Spinal cord (tissue), 10 donors: ENCODE measurements around the gene SELENOV. TPM values are rescaled to one million over a fixed set of nuclear protein-coding genes. Genes with fewer than 3 reads are reported as not detected.

Source experiments
- DNase-seq, 6 donors: peaks; one replicate each; pipeline versions ENCODE4 v3.0.0 to v3.0.0-alpha.2; 2013 to 2015; ENCODE audit warnings: low spot score in 6 of 6, low read depth in 4 of 6
- H3K27ac ChIP-seq: one replicate; pipeline ENCODE4 v1.5.1; 2013; ENCODE audit warnings: low read depth, low read length, control low read depth
- H3K27me3 ChIP-seq: one replicate; pipeline ENCODE4 v1.6.1; 2013; ENCODE audit warnings: low read length; ENCODE audit not compliant: control insufficient read depth, insufficient read depth
- H3K36me3 ChIP-seq: one replicate; pipeline ENCODE4 v1.6.1; 2013; ENCODE audit warnings: low read length; ENCODE audit not compliant: control insufficient read depth, insufficient read depth
- H3K4me1 ChIP-seq: one replicate; pipeline ENCODE4 v1.6.1; 2013; ENCODE audit warnings: low read length; ENCODE audit not compliant: control insufficient read depth, insufficient read depth
- H3K4me3 ChIP-seq: one replicate; pipeline ENCODE4 v1.5.1; 2013; ENCODE audit warnings: low read depth, low read length, control low read depth
- H3K9me3 ChIP-seq: one replicate; pipeline ENCODE4 v1.6.1; 2013; ENCODE audit warnings: low read length; ENCODE audit not compliant: control insufficient read depth, insufficient read depth
- WGBS: methylation state at CpG from one replicate; pipeline ENCODE4 v1.1.5; 2013; ENCODE audit warnings: missing lambda C conversion rate; ENCODE audit not compliant: insufficient coverage; 5-methylcytosine and 5-hydroxymethylcytosine counted together
- polyA plus RNA-seq, 2 donors: library from polyadenylated mRNA; unstranded; fragments of 120-200 nt; gene quantifications; one replicate each; pipeline ENCODE4 v1.2.1, GENCODE V29; 2013; ENCODE audit not compliant: insufficient read length in 2 of 2
- total RNA-seq, 2 donors: library from RNA; depleted of rRNA in 1 of 2; stranded (reverse); fragments of 120-200 nt in 1 of 2; fragments of >200 nt in 1 of 2; gene quantifications; one replicate each; pipeline versions ENCODE4 v1.2.3 to v1.2.4, GENCODE V29; 2013 to 2014
- donor health status: healthy.

Gene SELENOV
- total and polyA plus RNA-seq, 4 donors = 0.54 to 1.7 (median 0.77) TPM; not detected in 1

GRCh38 chr19:39544911-39545310 is 30.0 kb downstream of the SELENOV start:
- 38% methylated on average over 1 of the region's 1 CpG for WGBS
- Histone ChIP-seq H3K27me3 (no peaks in the 10 kb centered on the region), H3K9me3 (no peaks in the 10 kb centered on the region), H3K4me3 (no peak overlapping the region), H3K36me3 (no peaks in the 10 kb centered on the region), H3K27ac (no peak overlapping the region), H3K4me1 (no peaks in the 10 kb centered on the region)
- DNase-seq = no peak

GRCh38 chr19:39546599-39546998 is 31.7 kb downstream of the SELENOV start:
- WGBS = 48% methylated on average over 7 of the region's 8 CpGs
- no peak for DNase-seq
- Histone ChIP-seq H3K27ac (no peak overlapping the region), H3K4me1 (peaks cover 1% of the 10 kb centered on the region), H3K36me3 (no peaks in the 10 kb centered on the region), H3K4me3 (no peak overlapping the region), H3K27me3 (no peaks in the 10 kb centered on the region), H3K9me3 (no peaks in the 10 kb centered on the region)

GRCh38 chr19:39550197-39550596 is 35.3 kb downstream of the SELENOV start:
- Histone ChIP-seq H3K9me3 (no peaks in the 10 kb centered on the region), H3K4me3 (no peak overlapping the region), H3K27ac (no peak overlapping the region), H3K4me1 (peaks cover 3% of the 10 kb centered on the region), H3K36me3 (no peaks in the 10 kb centered on the region), H3K27me3 (peaks cover 2% of the 10 kb centered on the region)
- 93% methylated on average over 4 of the region's 5 CpGs for WGBS
- no peak for DNase-seq

- H3K36me3 ChIP-seq = no peaks in the 10 kb centered on the region
- H3K4me1 ChIP-seq = peaks cover 3% of the 10 kb centered on the region
- H3K27ac ChIP-seq = no peak overlapping the region
- H3K9me3 ChIP-seq = no peaks in the 10 kb centered on the region
- no peak overlapping the region for H3K4me3 ChIP-seq
- no peak for DNase-seq
- peaks cover 2% of the 10 kb centered on the region for H3K27me3 ChIP-seq
- WGBS = 58% methylated on average over 7 of the region's 7 CpGs
Measured at GRCh38 chr19:39553082-39553652, 38.2 kb downstream of the SELENOV start.

- no peak for DNase-seq
- Histone ChIP-seq H3K4me1 (peaks cover 3% of the 10 kb centered on the region), H3K4me3 (no peak overlapping the region), H3K27me3 (peaks cover 2% of the 10 kb centered on the region), H3K9me3 (no peaks in the 10 kb centered on the region), H3K36me3 (no peaks in the 10 kb centered on the region), H3K27ac (no peak overlapping the region)
- 69% methylated on average over 4 of the region's 4 CpGs for WGBS
Measured at GRCh38 chr19:39554701-39555311, 39.9 kb downstream of the SELENOV start.

- Histone ChIP-seq H3K27me3 (peaks cover 2% of the 10 kb centered on the region), H3K27ac (no peak overlapping the region), H3K36me3 (no peaks in the 10 kb centered on the region), H3K4me3 (no peak overlapping the region), H3K4me1 (peaks cover 3% of the 10 kb centered on the region), H3K9me3 (no peaks in the 10 kb centered on the region)
- 25% methylated on average over 1 of the region's 1 CpG for WGBS
- no peak for DNase-seq
Measured at GRCh38 chr19:39555883-39556282, 40.9 kb downstream of the SELENOV start.

GRCh38 chr19:39557811-39558623 is 43.1 kb downstream of the SELENOV start:
- DNase-seq = no peak
- 61% methylated on average over 4 of the region's 5 CpGs for WGBS
- Histone ChIP-seq H3K27me3 (peaks cover 2% of the 10 kb centered on the region), H3K4me1 (no peaks in the 10 kb centered on the region), H3K4me3 (no peak overlapping the region), H3K27ac (no peak overlapping the region), H3K9me3 (no peaks in the 10 kb centered on the region), H3K36me3 (no peaks in the 10 kb centered on the region)

- no peak for DNase-seq
- 82% methylated on average over 4 of the region's 6 CpGs for WGBS
- peaks cover 2% of the 10 kb centered on the region for H3K27me3 ChIP-seq
- no peaks in the 10 kb centered on the region for H3K4me1 ChIP-seq
- H3K36me3 ChIP-seq = no peaks in the 10 kb centered on the region
- no peaks in the 10 kb centered on the region for H3K9me3 ChIP-seq
- no peak overlapping the region for H3K27ac ChIP-seq
- no peak overlapping the region for H3K4me3 ChIP-seq
Measured at GRCh38 chr19:39558624-39559117, 43.7 kb downstream of the SELENOV start.

GRCh38 chr19:39563408-39563807 is 48.5 kb downstream of the SELENOV start:
- no peak overlapping the region for H3K4me3 ChIP-seq
- H3K27ac ChIP-seq = no peak overlapping the region
- H3K4me1 ChIP-seq = no peaks in the 10 kb centered on the region
- H3K9me3 ChIP-seq = no peaks in the 10 kb centered on the region
- DNase-seq = no peak
- no peaks in the 10 kb centered on the region for H3K36me3 ChIP-seq
- H3K27me3 ChIP-seq = no peaks in the 10 kb centered on the region
- WGBS = 89% methylated on average over 1 of the region's 2 CpGs
